Adrenal gland (tissue), 5 donors: Measurements from ENCODE around the gene BTBD16.

Source experiments
- POLR2A ChIP-seq, 2 donors: fragments of 450-650 bp; IDR thresholded peaks; one replicate each; pipeline ENCODE4 v1.6.1; 2017; ENCODE audit warnings: antibody characterized with exemption in 2 of 2, mild to moderate bottlenecking in 2 of 2, moderate library complexity in 1 of 2
- TF ChIP-seq, protein P1 (sequence below), 6 experiments: fragments of 450-650 bp in 4 of 6; fragments of 200-600 bp in 2 of 6; sonication (generic) in 1 of 6; IDR thresholded peaks; 1 replicate in 5 of 6; 2 replicates in 1 of 6; pipeline versions ENCODE4 v1.5.1 to v1.8.0; 2016 to 2021; ENCODE audit warnings: antibody characterized with exemption in 6 of 6, mild to moderate bottlenecking in 2 of 6, moderate library complexity in 1 of 6
- donor health status: DM: no; HTN: no; CAD: no.

DNA sequence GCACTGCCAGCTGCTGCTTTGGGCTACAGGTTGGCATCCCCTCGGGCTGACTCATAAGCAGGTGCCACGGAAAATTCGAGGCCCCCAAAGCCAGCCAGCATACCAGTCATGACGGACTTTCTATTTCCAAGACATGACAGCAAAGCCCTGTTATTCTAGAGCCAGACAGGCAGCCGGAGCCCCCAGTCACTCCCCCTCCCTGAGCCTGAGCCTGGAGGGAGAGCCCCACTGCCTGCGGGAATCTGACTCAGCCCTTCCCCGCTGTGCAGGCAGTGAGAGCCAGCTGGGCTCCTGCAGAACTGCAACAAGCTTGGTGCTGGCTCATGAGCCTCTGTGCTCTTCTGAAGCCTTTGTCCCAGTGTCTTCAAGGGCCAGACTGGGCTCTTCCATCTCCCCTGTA is 15.8 kb downstream of the BTBD16 start:
- TF ChIP-seq, protein P1, sequence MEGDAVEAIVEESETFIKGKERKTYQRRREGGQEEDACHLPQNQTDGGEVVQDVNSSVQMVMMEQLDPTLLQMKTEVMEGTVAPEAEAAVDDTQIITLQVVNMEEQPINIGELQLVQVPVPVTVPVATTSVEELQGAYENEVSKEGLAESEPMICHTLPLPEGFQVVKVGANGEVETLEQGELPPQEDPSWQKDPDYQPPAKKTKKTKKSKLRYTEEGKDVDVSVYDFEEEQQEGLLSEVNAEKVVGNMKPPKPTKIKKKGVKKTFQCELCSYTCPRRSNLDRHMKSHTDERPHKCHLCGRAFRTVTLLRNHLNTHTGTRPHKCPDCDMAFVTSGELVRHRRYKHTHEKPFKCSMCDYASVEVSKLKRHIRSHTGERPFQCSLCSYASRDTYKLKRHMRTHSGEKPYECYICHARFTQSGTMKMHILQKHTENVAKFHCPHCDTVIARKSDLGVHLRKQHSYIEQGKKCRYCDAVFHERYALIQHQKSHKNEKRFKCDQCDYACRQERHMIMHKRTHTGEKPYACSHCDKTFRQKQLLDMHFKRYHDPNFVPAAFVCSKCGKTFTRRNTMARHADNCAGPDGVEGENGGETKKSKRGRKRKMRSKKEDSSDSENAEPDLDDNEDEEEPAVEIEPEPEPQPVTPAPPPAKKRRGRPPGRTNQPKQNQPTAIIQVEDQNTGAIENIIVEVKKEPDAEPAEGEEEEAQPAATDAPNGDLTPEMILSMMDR (IDR thresholded peaks at IDR 0.05), result no peak
- TF ChIP-seq POLR2A (IDR thresholded peaks at IDR 0.05), result no peak
